ENCODE results near the gene ARHGAP44. TPM values are rescaled to one million over a fixed set of nuclear protein-coding genes. Genes with fewer than 3 reads are reported as not detected.

The ARHGAP44 gene
- total RNA-seq, 1 donor from 2014 or later: 12.4 TPM

GRCh38 chr17:12900474-12900873 is 111.2 kb downstream of the ARHGAP44 start:
- H3K36me3 Mint-ChIP-seq (ENCODE audit: insufficient read depth): peaks cover 28% of the 10 kb centered on the region
- H3K4me3 Mint-ChIP-seq (ENCODE audit: low read depth): no peak overlapping the region
- H3K4me1 Mint-ChIP-seq (ENCODE audit: low read depth): peaks cover 11% of the 10 kb centered on the region
- TF ChIP-seq CTCF (IDR thresholded peaks at IDR 0.05; ENCODE audit: unreplicated experiment): no peak
- no peak for DNase-seq (ENCODE audit: low spot score, unreplicated experiment)
- H3K27ac Mint-ChIP-seq: no peak overlapping the region
- H3K9me3 Mint-ChIP-seq (ENCODE audit: low read depth): peaks cover 3% of the 10 kb centered on the region
- H3K27me3 Mint-ChIP-seq: no peaks in the 10 kb centered on the region

GRCh38 chr17:12902046-12902445 is 112.7 kb downstream of the ARHGAP44 start:
- H3K27me3 Mint-ChIP-seq: no peaks in the 10 kb centered on the region
- no peak overlapping the region for H3K4me3 Mint-ChIP-seq (ENCODE audit: low read depth)
- H3K4me1 Mint-ChIP-seq (ENCODE audit: low read depth): peaks cover 11% of the 10 kb centered on the region
- TF ChIP-seq CTCF (IDR thresholded peaks at IDR 0.05; ENCODE audit: unreplicated experiment): no peak
- no peak for DNase-seq (ENCODE audit: low spot score, unreplicated experiment)
- H3K36me3 Mint-ChIP-seq (ENCODE audit: insufficient read depth): peaks cover 30% of the 10 kb centered on the region
- no peak overlapping the region for H3K27ac Mint-ChIP-seq
- peaks cover 3% of the 10 kb centered on the region for H3K9me3 Mint-ChIP-seq (ENCODE audit: low read depth)

GRCh38 chr17:12907477-12907876 is 118.2 kb downstream of the ARHGAP44 start:
- Mint-ChIP-seq H3K27ac (no peak overlapping the region), H3K4me3 (ENCODE audit: low read depth) (no peak overlapping the region), H3K27me3 (no peaks in the 10 kb centered on the region), H3K9me3 (ENCODE audit: low read depth) (peaks cover 9% of the 10 kb centered on the region), H3K36me3 (ENCODE audit: insufficient read depth) (peaks cover 17% of the 10 kb centered on the region), H3K4me1 (ENCODE audit: low read depth) (peaks cover 3% of the 10 kb centered on the region)
- TF ChIP-seq CTCF (IDR thresholded peaks at IDR 0.05; ENCODE audit: unreplicated experiment): no peak
- no peak for DNase-seq (ENCODE audit: low spot score, unreplicated experiment)

GRCh38 chr17:12909046-12909445 is 119.7 kb downstream of the ARHGAP44 start:
- DNase-seq (ENCODE audit: low spot score, unreplicated experiment): no peak
- no peak for TF ChIP-seq CTCF (IDR thresholded peaks at IDR 0.05; ENCODE audit: unreplicated experiment)
- no peaks in the 10 kb centered on the region for H3K4me1 Mint-ChIP-seq (ENCODE audit: low read depth)

GRCh38 chr17:12909511-12909910 is 120.2 kb downstream of the ARHGAP44 start:
- Mint-ChIP-seq H3K9me3 (ENCODE audit: low read depth) (peaks cover 7% of the 10 kb centered on the region), H3K4me3 (ENCODE audit: low read depth) (no peak overlapping the region), H3K36me3 (ENCODE audit: insufficient read depth) (peaks cover 18% of the 10 kb centered on the region), H3K4me1 (ENCODE audit: low read depth) (no peaks in the 10 kb centered on the region), H3K27ac (no peak overlapping the region), H3K27me3 (no peaks in the 10 kb centered on the region)
- TF ChIP-seq CTCF (IDR thresholded peaks at IDR 0.05; ENCODE audit: unreplicated experiment): no peak
- no peak for DNase-seq (ENCODE audit: low spot score, unreplicated experiment)

More at GRCh38 chr17:12909046-12909445, 119.7 kb downstream of the ARHGAP44 start:
- no peaks in the 10 kb centered on the region for H3K27me3 Mint-ChIP-seq
- H3K27ac Mint-ChIP-seq: no peak overlapping the region
- H3K36me3 Mint-ChIP-seq (ENCODE audit: insufficient read depth): peaks cover 20% of the 10 kb centered on the region
- no peak overlapping the region for H3K4me3 Mint-ChIP-seq (ENCODE audit: low read depth)
- peaks cover 9% of the 10 kb centered on the region for H3K9me3 Mint-ChIP-seq (ENCODE audit: low read depth)
